Body of pancreas (tissue), 4 donors: ENCODE measurements around the gene TSHZ3. TPM values are rescaled to one million over a fixed set of nuclear protein-coding genes. Genes with fewer than 3 reads are reported as not detected.

Experiments
- ATAC-seq: fragments of 150-250 bp; one replicate; pipeline ENCODE4 v1.9.1; 2016
- DNase-seq, 4 donors: peaks; one replicate each; pipeline ENCODE4 v3.0.0-alpha.2; 2019
- H3K27ac ChIP-seq, 4 donors: fragments of 200-600 bp; sonication (generic); 1 replicate in 3 of 4; 2 replicates in 1 of 4; pipeline versions ENCODE4 v1.5.1 to v1.6.1; 2016 to 2019; ENCODE audit warnings: mild to moderate bottlenecking in 1 of 4, mixed read lengths in 1 of 4, moderate library complexity in 1 of 4
- H3K27me3 ChIP-seq, 2 donors: fragments of 200-600 bp; sonication (generic); one replicate each; pipeline ENCODE4 v1.6.0; 2016; ENCODE audit warnings: mild to moderate bottlenecking in 1 of 2
- H3K36me3 ChIP-seq, 2 donors: fragments of 200-600 bp; sonication (generic); replicated peaks in 1 of 2; 2 replicates each; pipeline ENCODE4 v1.5.1; 2016; ENCODE audit warnings: low read depth in 2 of 2; ENCODE audit not compliant: insufficient read depth in 1 of 2
- H3K4me1 ChIP-seq: fragments of 200-600 bp; sonication (generic); one replicate; pipeline ENCODE4 v1.6.0; 2016
- H3K4me3 ChIP-seq, 2 donors: fragments of 200-600 bp; sonication (generic); 1 replicate in 1 of 2; 2 replicates in 1 of 2; pipeline ENCODE4 v1.5.1; 2016 to 2019
- H3K9me3 ChIP-seq, 3 donors: fragments of 200-600 bp; sonication (generic); 1 replicate in 2 of 3; 2 replicates in 1 of 3; pipeline ENCODE4 v1.5.1; 2016
- CTCF ChIP-seq, 7 experiments: fragments of 450-650 bp in 4 of 7; fragments of 200-600 bp in 3 of 7; sonication (generic) in 3 of 7; IDR thresholded peaks; one replicate each; pipeline ENCODE4 v1.5.1; 2016 to 2019; ENCODE audit warnings: antibody characterized with exemption in 7 of 7
- POLR2A ChIP-seq, 3 donors: fragments of 450-650 bp; IDR thresholded peaks; one replicate each; pipeline ENCODE4 v1.6.1; 2016; ENCODE audit warnings: antibody characterized with exemption in 3 of 3, mild to moderate bottlenecking in 2 of 3
- WGBS, 2 donors: methylation state at CpG; one replicate each; pipeline ENCODE4 v1.1.5; 2017; 5-methylcytosine and 5-hydroxymethylcytosine counted together
- intact Hi-C: fragments of 100-400 bp; cut with DNase I; formaldehyde crosslinking; loops from one replicate; pipeline ENCODE4 v1.15.1; 2023
- total RNA-seq, 2 donors: library from RNA; depleted of rRNA; stranded (reverse); fragments of >200 nt; gene quantifications; one replicate each; pipeline ENCODE4 v1.1.0, GENCODE V29; 2016

Gene TSHZ3
- 1 to 10 TPM; 1.3 to 3.0 TPM for total RNA-seq

- WGBS, 2 donors, result 0 to 2% methylated on average over 19 to 70 of the region's 86 CpGs
- peaks cover 0 to 8% of the 10 kb centered on the region in 2 donors for H3K27me3 ChIP-seq
- no peaks in the 10 kb centered on the region for H3K36me3 ChIP-seq
- intact Hi-C loops, result no loop called here
- DNase-seq (peak; percentile 50 to 66 (median 54)), ATAC-seq (peak; percentile 49)
- peaks cover 22% of the 10 kb centered on the region for H3K4me1 ChIP-seq
- TF ChIP-seq POLR2A (IDR thresholded peaks at IDR 0.05), result no peak
- TF ChIP-seq CTCF (IDR thresholded peaks at IDR 0.05), result no peak
- H3K9me3 ChIP-seq, result no peaks in the 10 kb centered on the region
- peak within 1 kb of the TSS in 3 of 4 donors; percentile 47 to 73 (median 72) for H3K27ac ChIP-seq
- H3K4me3 ChIP-seq, result peak within 1 kb of the TSS; percentile 47 to 94
These were observed at the start of gene TSHZ3 for GRCh38 chr19:31349160-31349881. Gene TSHZ3, minus strand, starts transcription at chr19:31349436. Its CDS starts 217 bp downstream, at chr19:31349219.

- no peaks in the 10 kb centered on the region for H3K9me3 ChIP-seq
- H3K27ac ChIP-seq, result no peak overlapping the region
- DNase-seq (no peak), ATAC-seq (no peak)
- intact Hi-C loops, result no loop called here
- 77 to 82% methylated on average over 2 of the region's 2 CpGs for WGBS, 2 donors
- no peaks in the 10 kb centered on the region for H3K36me3 ChIP-seq
- H3K4me1 ChIP-seq, result no peaks in the 10 kb centered on the region
- TF ChIP-seq CTCF (IDR thresholded peaks at IDR 0.05), result no peak
- no peak for TF ChIP-seq POLR2A (IDR thresholded peaks at IDR 0.05)
- no peak overlapping the region for H3K4me3 ChIP-seq
- H3K27me3 ChIP-seq, result no peaks in the 10 kb centered on the region
These were observed 48.1 kb upstream of the TSHZ3 start for GRCh38 chr19:31397308-31397707.

- Histone ChIP-seq H3K27me3 (no peaks in the 10 kb centered on the region), H3K9me3 (no peaks in the 10 kb centered on the region), H3K27ac (no peak overlapping the region), H3K4me1 (no peaks in the 10 kb centered on the region), H3K4me3 (no peak overlapping the region), H3K36me3 (no peaks in the 10 kb centered on the region)
- intact Hi-C loops, result no loop called here
- 35 to 41% methylated on average over 5 of the region's 5 CpGs for WGBS, 2 donors
- ATAC-seq (no peak), DNase-seq (no peak)
- no peak for TF ChIP-seq POLR2A (IDR thresholded peaks at IDR 0.05)
These were observed 43.2 kb upstream of the TSHZ3 start for GRCh38 chr19:31392464-31392863.

GRCh38 chr19:31391518-31391917 is 42.3 kb upstream of the TSHZ3 start:
- H3K9me3 ChIP-seq, result no peaks in the 10 kb centered on the region
- TF ChIP-seq POLR2A (IDR thresholded peaks at IDR 0.05), result no peak
- TF ChIP-seq CTCF (IDR thresholded peaks at IDR 0.05), result no peak
- H3K27ac ChIP-seq, result no peak overlapping the region
- no peak for DNase-seq
- WGBS, 2 donors, result 70% methylated on average over 4 of the region's 4 CpGs
- no peaks in the 10 kb centered on the region for H3K4me1 ChIP-seq
- ATAC-seq, result no peak
- no peaks in the 10 kb centered on the region for H3K27me3 ChIP-seq
- H3K36me3 ChIP-seq, result no peaks in the 10 kb centered on the region
- H3K4me3 ChIP-seq, result no peak overlapping the region
- intact Hi-C loops, result no loop called here

GRCh38 chr19:31390711-31391110 is 41.5 kb upstream of the TSHZ3 start:
- H3K27me3 ChIP-seq, result no peaks in the 10 kb centered on the region
- ATAC-seq, result no peak
- H3K36me3 ChIP-seq, result no peaks in the 10 kb centered on the region
- H3K9me3 ChIP-seq, result no peaks in the 10 kb centered on the region
- no peak for DNase-seq
- H3K4me1 ChIP-seq, result no peaks in the 10 kb centered on the region
- intact Hi-C loops, result no loop called here
- no peak for TF ChIP-seq POLR2A (IDR thresholded peaks at IDR 0.05)
- TF ChIP-seq CTCF (IDR thresholded peaks at IDR 0.05), result no peak
- no peak overlapping the region for H3K27ac ChIP-seq
- H3K4me3 ChIP-seq, result no peak overlapping the region
- 78 to 83% methylated on average over 6 of the region's 6 CpGs for WGBS, 2 donors
